GM20000 (cell line): ENCODE data around the gene TBX3.

Experiments
- DNase-seq: peaks from one replicate; pipeline ENCODE4 v3.0.0; 2012; ENCODE audit warnings: low spot score
- TF ChIP-seq, protein P1 (sequence below): IDR thresholded peaks from 2 replicates; pipeline ENCODE4 v1.5.1; 2012; ENCODE audit warnings: mild to moderate bottlenecking, control low read depth; ENCODE audit errors: extremely low read depth, missing control alignments

TBX3 gene

DNA sequence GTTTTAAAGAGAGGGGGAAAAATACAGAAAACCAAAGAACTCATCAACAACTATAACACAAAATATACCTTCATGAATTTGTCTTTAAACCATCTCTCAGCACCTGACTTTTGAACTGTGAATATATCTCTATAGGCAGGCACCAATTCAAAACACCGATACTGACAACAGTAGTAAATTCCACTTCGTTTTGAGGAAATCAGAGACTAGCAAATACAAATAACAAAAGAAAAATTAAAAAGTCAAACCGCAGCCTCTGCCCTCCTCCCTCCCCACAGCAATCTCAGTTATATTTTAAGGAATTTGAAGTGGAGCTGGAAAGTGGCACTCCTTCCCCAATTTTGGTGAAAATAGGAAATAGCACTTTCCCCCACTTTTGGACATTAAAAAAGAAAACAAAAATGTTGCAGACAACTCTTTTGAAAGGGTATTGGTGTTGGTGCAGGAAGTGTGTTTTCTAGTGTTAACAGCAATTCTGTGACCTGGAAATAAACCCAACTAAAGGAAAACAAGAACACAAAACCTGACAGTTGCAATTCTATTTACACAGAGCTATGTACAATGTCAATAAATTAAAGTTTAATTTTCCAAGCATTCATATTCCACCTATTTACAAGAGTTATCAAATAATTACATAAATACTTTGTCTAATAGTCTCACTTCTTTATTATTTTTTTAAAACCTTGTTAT is 13.5 kb downstream of the TBX3 start:
- DNase-seq, result no peak
- TF ChIP-seq, protein P1, sequence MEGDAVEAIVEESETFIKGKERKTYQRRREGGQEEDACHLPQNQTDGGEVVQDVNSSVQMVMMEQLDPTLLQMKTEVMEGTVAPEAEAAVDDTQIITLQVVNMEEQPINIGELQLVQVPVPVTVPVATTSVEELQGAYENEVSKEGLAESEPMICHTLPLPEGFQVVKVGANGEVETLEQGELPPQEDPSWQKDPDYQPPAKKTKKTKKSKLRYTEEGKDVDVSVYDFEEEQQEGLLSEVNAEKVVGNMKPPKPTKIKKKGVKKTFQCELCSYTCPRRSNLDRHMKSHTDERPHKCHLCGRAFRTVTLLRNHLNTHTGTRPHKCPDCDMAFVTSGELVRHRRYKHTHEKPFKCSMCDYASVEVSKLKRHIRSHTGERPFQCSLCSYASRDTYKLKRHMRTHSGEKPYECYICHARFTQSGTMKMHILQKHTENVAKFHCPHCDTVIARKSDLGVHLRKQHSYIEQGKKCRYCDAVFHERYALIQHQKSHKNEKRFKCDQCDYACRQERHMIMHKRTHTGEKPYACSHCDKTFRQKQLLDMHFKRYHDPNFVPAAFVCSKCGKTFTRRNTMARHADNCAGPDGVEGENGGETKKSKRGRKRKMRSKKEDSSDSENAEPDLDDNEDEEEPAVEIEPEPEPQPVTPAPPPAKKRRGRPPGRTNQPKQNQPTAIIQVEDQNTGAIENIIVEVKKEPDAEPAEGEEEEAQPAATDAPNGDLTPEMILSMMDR, result no peak

DNA sequence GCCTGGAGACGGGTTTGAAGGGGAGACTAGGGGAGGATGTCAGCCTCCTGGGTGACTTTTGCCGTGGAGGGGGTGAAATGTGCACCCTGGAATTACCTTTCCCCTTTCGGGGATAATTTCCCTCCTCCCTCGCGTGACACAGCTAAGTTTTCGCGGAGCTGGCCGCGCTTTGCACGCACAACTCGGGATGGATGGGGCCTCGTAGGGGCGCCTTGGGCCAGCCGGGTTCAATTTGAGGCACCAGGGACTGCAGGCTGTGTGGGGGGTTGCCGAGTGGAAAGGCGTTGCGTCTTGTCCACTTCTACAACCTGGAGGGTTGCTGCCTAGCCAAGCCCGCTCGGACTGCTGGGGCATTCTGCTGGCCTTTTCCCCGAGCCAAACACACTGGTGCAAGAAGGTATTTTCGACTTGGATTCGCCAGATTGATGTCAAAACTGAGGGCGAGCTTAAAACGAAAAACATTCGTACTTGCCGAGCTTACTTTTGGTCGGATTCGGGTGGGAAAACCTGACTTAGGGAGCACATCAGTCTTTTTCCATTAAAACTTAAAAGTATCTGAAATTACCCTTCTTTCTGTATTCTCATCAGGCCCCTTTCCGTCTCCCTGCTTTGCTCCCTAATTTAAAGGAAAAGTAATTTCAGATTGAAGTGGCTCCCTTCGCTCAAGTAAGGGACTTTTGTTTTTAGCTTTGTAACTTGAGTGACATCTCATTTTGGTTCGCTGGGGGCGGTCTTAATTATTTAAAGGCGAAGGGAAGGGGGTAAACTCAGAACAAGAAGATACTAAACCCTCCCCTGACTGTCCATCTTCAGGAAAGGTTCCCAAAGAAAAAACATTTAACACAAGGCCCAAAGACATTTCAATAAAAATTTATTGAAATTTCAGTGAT is 14.3 kb downstream of the TBX3 start:
- DNase-seq, result no peak
- TF ChIP-seq, protein P1, result no peak

DNA sequence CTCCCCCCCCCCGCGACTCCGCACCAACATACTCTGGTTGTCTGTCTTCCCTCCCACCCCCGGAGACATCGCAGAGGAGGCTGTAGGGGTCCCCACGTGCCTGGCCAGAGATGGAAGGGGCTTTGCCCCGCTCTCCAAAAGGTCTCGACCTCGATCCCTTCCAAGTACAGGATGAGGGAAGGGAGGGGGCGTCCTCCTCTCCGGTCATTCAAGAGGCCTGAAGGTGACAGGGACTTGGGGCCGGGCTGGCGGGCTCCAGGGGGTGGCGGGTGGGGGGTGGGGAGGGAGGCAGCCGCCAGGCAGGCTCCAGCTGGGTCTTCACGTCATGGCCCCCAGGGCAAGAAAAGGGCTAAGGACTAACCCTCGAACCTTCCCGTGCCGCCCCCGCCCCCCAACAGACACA is 15.1 kb downstream of the TBX3 start:
- DNase-seq, result no peak
- TF ChIP-seq, protein P1, result no peak

DNA sequence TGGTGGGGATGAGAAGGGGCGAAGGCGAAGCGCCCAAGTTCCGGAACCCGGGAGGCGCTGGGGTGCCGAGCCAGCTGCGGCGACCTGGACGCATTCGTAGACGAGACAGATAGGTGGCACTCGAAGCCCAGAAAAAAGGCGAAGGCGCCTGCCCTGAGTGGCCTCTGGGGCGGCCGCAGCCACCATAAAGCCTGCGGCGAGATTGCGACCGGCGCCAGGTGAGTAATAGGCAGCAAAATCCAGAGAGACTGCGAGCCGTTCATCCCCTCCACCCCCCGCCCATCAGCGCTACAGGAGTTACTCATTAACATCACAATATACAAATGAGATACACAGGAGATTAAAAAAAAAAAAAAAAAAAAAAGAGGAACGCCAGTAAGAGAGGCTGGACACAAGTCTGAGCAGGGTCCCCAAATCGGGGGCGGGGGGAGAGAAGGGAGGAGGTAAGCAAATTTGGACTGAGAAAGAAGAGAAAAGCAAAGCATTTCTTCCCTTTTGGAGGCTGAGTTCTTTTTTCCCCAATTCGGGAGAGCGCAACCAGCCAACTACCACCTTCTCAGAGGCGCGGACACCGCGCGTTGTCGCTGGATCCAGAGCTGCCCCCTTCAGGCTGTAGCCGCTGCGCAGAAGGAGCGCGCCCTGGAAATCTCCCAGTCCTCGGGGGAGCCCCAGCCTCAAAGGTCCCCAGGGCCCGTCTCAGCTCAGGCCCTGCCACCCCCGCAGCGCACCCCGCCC is 15.7 kb downstream of the TBX3 start:
- TF ChIP-seq, protein P1, result peak; percentile 15
- peak; percentile 70 for DNase-seq

DNA sequence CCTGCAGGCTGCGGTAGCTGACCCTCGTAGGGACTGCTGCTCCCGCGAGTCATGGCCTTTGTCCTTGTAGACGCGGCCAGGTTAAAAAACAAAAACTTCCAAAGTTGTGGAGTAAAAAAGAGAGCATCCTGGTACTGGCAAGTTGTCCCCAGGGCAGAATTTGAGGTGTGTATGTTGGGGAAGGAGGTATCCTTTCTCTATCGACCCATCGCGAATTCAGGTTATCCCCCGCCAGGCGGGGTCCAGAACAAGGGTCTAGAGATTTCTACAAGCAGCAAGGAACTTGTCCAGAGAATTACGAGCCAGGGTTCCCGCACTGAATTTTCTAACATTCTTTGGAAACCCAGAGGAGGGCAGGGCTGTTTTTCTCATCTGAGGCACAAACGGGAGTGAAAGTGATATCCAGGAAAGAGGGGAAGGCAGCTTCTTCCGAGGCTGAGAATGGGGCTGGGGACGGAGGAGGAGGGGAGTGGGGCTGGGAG is 16.3 kb downstream of the TBX3 start:
- DNase-seq, result no peak
- TF ChIP-seq, protein P1, result no peak

DNA sequence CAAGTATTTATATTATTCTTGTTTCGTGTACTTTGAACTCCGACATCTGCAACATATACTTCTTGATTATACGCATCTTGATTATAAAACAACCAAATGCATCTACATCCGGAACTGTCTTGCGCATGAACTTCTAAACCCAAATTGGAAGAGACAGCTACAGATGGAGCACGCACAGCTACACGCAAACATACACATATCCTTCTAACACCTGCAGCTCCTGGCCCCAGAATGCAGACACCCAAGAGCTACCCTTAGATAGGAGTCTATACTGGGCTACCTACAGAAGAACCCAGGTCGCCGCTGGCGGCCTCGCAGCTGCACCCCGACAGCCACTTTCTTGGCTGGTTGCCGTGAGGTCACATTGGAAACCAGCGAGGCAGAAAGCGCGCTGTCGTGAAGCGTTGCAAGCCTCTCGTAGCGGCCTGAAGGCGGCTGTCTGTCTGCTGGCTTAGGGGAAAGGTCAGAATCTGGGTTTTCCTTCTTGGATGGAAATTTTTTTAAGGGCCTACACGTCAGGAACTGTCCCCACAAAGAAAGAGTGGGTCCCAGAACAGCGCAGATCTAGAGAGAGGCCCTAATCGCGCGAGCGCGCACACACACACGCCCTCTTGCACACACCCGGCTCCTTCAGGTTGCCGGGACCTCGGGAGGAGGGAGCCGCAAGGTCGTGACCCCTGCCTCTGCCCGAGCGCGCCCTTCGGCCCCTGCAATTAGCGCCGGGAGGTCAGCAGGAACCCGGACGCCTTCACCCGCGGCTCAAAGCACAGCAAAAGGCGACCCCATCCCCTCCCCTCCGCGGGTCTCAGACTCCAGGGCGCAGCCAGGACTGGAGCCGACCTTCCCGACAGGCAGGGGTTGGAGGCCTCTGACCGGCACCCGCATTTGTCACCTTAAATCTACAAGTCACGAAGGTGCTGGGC is 17.0 kb downstream of the TBX3 start:
- TF ChIP-seq, protein P1, result no peak
- DNase-seq, result no peak
